Keratinocyte (primary cell): ENCODE measurements around the gene OLFM2. TPM values are rescaled to one million over a fixed set of nuclear protein-coding genes. Genes with fewer than 3 reads are reported as not detected.

Source experiments
- DNase-seq: peaks from one replicate; pipeline ENCODE4 v3.0.0-alpha.2; 2011; ENCODE audit warnings: low read depth, missing footprints, low spot score
- FAIRE-seq: peaks from 2 replicates; lab custom pipeline; 2011; peaks lifted over from hg19 to GRCh38; lab: Jason Lieb, UNC
- H2AFZ ChIP-seq: 2 replicates; pipeline ENCODE4 v1.6.0; 2012; ENCODE audit warnings: low read length, control low read depth, inconsistent platforms; ENCODE audit not compliant: control insufficient read depth
- H3K27ac ChIP-seq: 2 replicates; pipeline ENCODE4 v1.5.1; 2011; ENCODE audit warnings: low read length; ENCODE audit not compliant: control insufficient read depth, insufficient read depth
- H3K27me3 ChIP-seq: 3 replicates; pipeline ENCODE4 v1.6.0; 2011; ENCODE audit warnings: low read length; ENCODE audit not compliant: control insufficient read depth, insufficient read depth; ENCODE audit errors: extremely low read depth
- H3K36me3 ChIP-seq, 2 experiments: 2 replicates in 1 of 2; 3 replicates in 1 of 2; pipeline ENCODE4 v1.5.1; 2011; ENCODE audit warnings: low read length in 2 of 2, mild to moderate bottlenecking in 1 of 2; ENCODE audit not compliant: control insufficient read depth in 2 of 2, insufficient read depth in 2 of 2; ENCODE audit errors: extremely low read depth in 1 of 2
- H3K4me1 ChIP-seq: 3 replicates; pipeline ENCODE4 v1.5.1; 2011; ENCODE audit warnings: low read length; ENCODE audit not compliant: control insufficient read depth, insufficient read depth; ENCODE audit errors: extremely low read depth
- H3K4me2 ChIP-seq: 3 replicates; pipeline ENCODE4 v1.6.0; 2011; ENCODE audit warnings: low read depth, low read length; ENCODE audit not compliant: control insufficient read depth, insufficient read depth; ENCODE audit errors: extremely low read depth
- H3K4me3 ChIP-seq, 3 experiments: fragments of 200-600 bp in 1 of 3; sonication (generic) in 1 of 3; 2 replicates in 2 of 3; 3 replicates in 1 of 3; pipeline ENCODE4 v1.5.1; 2011 to 2016; ENCODE audit warnings: low read length in 3 of 3, mild to moderate bottlenecking in 3 of 3, control low read depth in 2 of 3, inconsistent platforms in 1 of 3, low read depth in 1 of 3, mixed read lengths in 1 of 3, mixed run types in 1 of 3, moderate library complexity in 1 of 3; ENCODE audit not compliant: control insufficient read depth in 2 of 3, insufficient read depth in 2 of 3; ENCODE audit errors: extremely low read depth in 1 of 3
- H3K79me2 ChIP-seq: 2 replicates; pipeline ENCODE4 v1.6.0; 2012; ENCODE audit warnings: low read length; ENCODE audit not compliant: control insufficient read depth, insufficient read depth
- H3K9ac ChIP-seq: 3 replicates; pipeline ENCODE4 v1.6.0; 2011; ENCODE audit warnings: low read length; ENCODE audit not compliant: control insufficient read depth, insufficient read depth; ENCODE audit errors: extremely low read depth
- H3K9me1 ChIP-seq: 3 replicates; pipeline ENCODE4 v1.6.0; 2011; ENCODE audit warnings: low read length; ENCODE audit not compliant: control insufficient read depth, insufficient read depth; ENCODE audit errors: extremely low read depth
- H3K9me3 ChIP-seq: 2 replicates; pipeline ENCODE4 v1.5.1; 2012; ENCODE audit warnings: low read depth, low read length; ENCODE audit not compliant: control insufficient read depth
- H4K20me1 ChIP-seq: 3 replicates; pipeline ENCODE4 v1.6.0; 2011; ENCODE audit warnings: low read length; ENCODE audit not compliant: control insufficient read depth, insufficient read depth; ENCODE audit errors: extremely low read depth
- EZH2 ChIP-seq: IDR thresholded peaks from one replicate; pipeline ENCODE4 v1.6.1; 2012; ENCODE audit warnings: inconsistent platforms, mild to moderate bottlenecking, low read length, moderate library complexity
- dilution Hi-C: fragments of 300-500 bp; cut with MboI; formaldehyde crosslinking; loops from one replicate; pipeline ENCODE4 v1.7.0; 2020; ENCODE audit warnings: low sequenced_read_pairs; ENCODE audit not compliant: extremely low pct_ligation_motif_present
- polyA plus RNA-seq, 5 experiments: library from polyadenylated mRNA; depleted of rRNA in 3 of 5; stranded (reverse) in 3 of 5; stranded (forward) in 1 of 5; unstranded in 1 of 5; fragments of >200 nt; gene quantifications; 1 replicate in 1 of 5; 2 replicates in 3 of 5; 3 replicates in 1 of 5; pipeline versions ENCODE4 v1.2.1 to v1.2.3, GENCODE V29; 2011 to 2012; ENCODE audit warnings: missing spikeins in 2 of 5, low read depth in 1 of 5, low replicate concordance in 1 of 5
- TF ChIP-seq, protein P1 (sequence below), 3 experiments: IDR thresholded peaks in 1 of 3; conservative IDR thresholded peaks in 1 of 3; optimal IDR thresholded peaks in 1 of 3; 2 replicates in 2 of 3; 3 replicates in 1 of 3; pipeline versions ENCODE3 to v1.5.1; 2011; ENCODE audit warnings: low read length in 3 of 3, mild to moderate bottlenecking in 3 of 3, moderate library complexity in 2 of 3, control low read depth in 1 of 3, inconsistent platforms in 1 of 3; ENCODE audit not compliant: insufficient read depth in 2 of 3; ENCODE audit errors: extremely low read depth in 1 of 3

The OLFM2 gene
- polyA plus RNA-seq, 1 donor (not counting 4 experiments of a cell fraction or from before 2014, with no cell fraction given) = 5.3 TPM

DNA sequence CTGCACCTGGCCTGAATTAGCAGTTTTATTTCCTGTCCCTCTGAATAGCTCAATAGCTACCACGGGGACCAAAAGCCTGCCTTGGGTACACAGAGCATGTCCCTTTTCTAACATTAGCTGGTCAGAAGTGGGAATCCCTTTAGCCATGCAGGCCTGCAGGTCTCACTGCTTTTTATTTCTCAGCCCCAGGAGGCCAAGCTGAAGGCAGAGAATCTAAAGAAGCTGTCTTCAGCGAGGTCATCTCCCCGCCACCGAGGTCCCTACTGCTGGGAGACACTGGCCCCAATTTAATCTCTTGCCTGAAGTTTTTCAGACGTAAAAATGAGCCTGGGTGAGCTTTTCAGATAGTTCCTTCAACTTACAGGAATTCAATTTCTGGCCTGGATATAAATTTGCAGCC, 60.5 kb downstream of the OLFM2 start:
- no peak overlapping the region for H3K4me3 ChIP-seq
- no peak for DNase-seq
- no peak overlapping the region for H2AFZ ChIP-seq
- no peak overlapping the region for H3K9ac ChIP-seq
- H3K4me1 ChIP-seq = peaks cover 13% of the 10 kb centered on the region
- no peak for FAIRE-seq
- dilution Hi-C loops = no loop called here
- no peaks in the 10 kb centered on the region for H3K9me3 ChIP-seq
- no peaks in the 10 kb centered on the region for H3K36me3 ChIP-seq
- no peak overlapping the region for H3K4me2 ChIP-seq
- H3K27ac ChIP-seq = no peak overlapping the region
- H4K20me1 ChIP-seq = no peaks in the 10 kb centered on the region
- no peaks in the 10 kb centered on the region for H3K79me2 ChIP-seq
- H3K27me3 ChIP-seq = no peaks in the 10 kb centered on the region
- H3K9me1 ChIP-seq = no peaks in the 10 kb centered on the region
- TF ChIP-seq, protein P1, sequence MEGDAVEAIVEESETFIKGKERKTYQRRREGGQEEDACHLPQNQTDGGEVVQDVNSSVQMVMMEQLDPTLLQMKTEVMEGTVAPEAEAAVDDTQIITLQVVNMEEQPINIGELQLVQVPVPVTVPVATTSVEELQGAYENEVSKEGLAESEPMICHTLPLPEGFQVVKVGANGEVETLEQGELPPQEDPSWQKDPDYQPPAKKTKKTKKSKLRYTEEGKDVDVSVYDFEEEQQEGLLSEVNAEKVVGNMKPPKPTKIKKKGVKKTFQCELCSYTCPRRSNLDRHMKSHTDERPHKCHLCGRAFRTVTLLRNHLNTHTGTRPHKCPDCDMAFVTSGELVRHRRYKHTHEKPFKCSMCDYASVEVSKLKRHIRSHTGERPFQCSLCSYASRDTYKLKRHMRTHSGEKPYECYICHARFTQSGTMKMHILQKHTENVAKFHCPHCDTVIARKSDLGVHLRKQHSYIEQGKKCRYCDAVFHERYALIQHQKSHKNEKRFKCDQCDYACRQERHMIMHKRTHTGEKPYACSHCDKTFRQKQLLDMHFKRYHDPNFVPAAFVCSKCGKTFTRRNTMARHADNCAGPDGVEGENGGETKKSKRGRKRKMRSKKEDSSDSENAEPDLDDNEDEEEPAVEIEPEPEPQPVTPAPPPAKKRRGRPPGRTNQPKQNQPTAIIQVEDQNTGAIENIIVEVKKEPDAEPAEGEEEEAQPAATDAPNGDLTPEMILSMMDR (optimal IDR thresholded peaks at IDR 0.05 in 1 of 3, IDR thresholded peaks at IDR 0.05 in 1 of 3, conservative IDR thresholded peaks at IDR 0.05 in 1 of 3; ENCODE audit: extremely low read depth in 1 of 3, insufficient read depth in 2 of 3, low read length in 3 of 3) = no peak
- no peak for TF ChIP-seq EZH2

DNA sequence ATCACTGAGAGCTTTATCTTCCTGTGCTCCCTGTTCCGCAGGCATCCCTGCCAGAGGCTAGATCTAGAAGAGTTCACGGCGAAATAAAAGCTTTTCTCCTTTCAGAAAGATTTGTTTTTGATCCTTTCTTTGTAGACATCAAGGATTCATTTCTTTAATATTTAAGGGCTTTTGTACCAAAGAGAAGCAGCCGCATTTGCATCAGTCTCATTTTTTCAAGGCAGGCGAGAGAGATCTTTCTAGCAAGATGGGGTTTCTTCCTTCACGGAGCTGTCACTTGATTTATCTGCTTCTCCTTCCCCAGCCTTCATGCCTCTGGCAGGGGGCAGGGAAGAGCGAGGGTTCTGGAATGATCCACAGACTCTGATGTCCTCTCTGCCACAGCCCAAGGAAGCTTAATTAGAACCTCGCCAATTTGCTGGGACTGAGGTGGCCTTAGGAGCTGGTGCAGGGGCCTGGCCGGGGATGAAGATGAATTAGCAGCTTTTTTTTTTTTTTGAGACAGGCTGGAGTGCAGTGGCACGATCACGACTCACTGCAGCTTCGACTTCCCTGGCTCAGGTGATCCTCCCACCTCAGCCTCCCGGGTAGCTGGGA, 61.2 kb downstream of the OLFM2 start:
- Histone ChIP-seq H4K20me1 (no peaks in the 10 kb centered on the region), H2AFZ (no peak overlapping the region), H3K4me2 (no peak overlapping the region), H3K9ac (no peak overlapping the region), H3K4me3 (no peak overlapping the region), H3K9me1 (no peaks in the 10 kb centered on the region), H3K27ac (no peak overlapping the region), H3K9me3 (no peaks in the 10 kb centered on the region), H3K27me3 (no peaks in the 10 kb centered on the region), H3K36me3 (no peaks in the 10 kb centered on the region), H3K4me1 (peaks cover 13% of the 10 kb centered on the region), H3K79me2 (no peaks in the 10 kb centered on the region)
- dilution Hi-C loops = no loop called here
- no peak for FAIRE-seq
- TF ChIP-seq, protein P1 (optimal IDR thresholded peaks at IDR 0.05 in 1 of 3, IDR thresholded peaks at IDR 0.05 in 1 of 3, conservative IDR thresholded peaks at IDR 0.05 in 1 of 3; ENCODE audit: extremely low read depth in 1 of 3, insufficient read depth in 2 of 3, low read length in 3 of 3) = no peak
- TF ChIP-seq EZH2 = no peak
- DNase-seq = no peak
